22Rv1 (cell line): ENCODE data around the gene NOL9.

ENCODE experiments used
- H3K27ac ChIP-seq: fragments of 450-650 bp; 2 replicates; pipeline ENCODE4 v1.5.1; 2017
- ZFX ChIP-seq: fragments of 450-650 bp; IDR thresholded peaks from 2 replicates; pipeline ENCODE4 v1.6.1; 2017; ENCODE audit warnings: antibody characterized with exemption, borderline replicate concordance
- TF ChIP-seq, protein P1 (sequence below): fragments of 450-650 bp; IDR thresholded peaks from 2 replicates; pipeline ENCODE4 v1.5.1; 2017; ENCODE audit warnings: mild to moderate bottlenecking

Gene NOL9

GRCh38 chr1:6599141-6599975, 45.0 kb upstream of the NOL9 start:
- TF ChIP-seq ZFX: no peak
- TF ChIP-seq, protein P1, sequence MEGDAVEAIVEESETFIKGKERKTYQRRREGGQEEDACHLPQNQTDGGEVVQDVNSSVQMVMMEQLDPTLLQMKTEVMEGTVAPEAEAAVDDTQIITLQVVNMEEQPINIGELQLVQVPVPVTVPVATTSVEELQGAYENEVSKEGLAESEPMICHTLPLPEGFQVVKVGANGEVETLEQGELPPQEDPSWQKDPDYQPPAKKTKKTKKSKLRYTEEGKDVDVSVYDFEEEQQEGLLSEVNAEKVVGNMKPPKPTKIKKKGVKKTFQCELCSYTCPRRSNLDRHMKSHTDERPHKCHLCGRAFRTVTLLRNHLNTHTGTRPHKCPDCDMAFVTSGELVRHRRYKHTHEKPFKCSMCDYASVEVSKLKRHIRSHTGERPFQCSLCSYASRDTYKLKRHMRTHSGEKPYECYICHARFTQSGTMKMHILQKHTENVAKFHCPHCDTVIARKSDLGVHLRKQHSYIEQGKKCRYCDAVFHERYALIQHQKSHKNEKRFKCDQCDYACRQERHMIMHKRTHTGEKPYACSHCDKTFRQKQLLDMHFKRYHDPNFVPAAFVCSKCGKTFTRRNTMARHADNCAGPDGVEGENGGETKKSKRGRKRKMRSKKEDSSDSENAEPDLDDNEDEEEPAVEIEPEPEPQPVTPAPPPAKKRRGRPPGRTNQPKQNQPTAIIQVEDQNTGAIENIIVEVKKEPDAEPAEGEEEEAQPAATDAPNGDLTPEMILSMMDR: no peak
- no peak overlapping the region for H3K27ac ChIP-seq

GRCh38 chr1:6597777-6598131, 43.4 kb upstream of the NOL9 start:
- no peak overlapping the region for H3K27ac ChIP-seq
- TF ChIP-seq, protein P1: no peak
- no peak for TF ChIP-seq ZFX

GRCh38 chr1:6596886-6597776, 42.8 kb upstream of the NOL9 start:
- no peak overlapping the region for H3K27ac ChIP-seq
- TF ChIP-seq ZFX: no peak
- TF ChIP-seq, protein P1: no peak

DNA sequence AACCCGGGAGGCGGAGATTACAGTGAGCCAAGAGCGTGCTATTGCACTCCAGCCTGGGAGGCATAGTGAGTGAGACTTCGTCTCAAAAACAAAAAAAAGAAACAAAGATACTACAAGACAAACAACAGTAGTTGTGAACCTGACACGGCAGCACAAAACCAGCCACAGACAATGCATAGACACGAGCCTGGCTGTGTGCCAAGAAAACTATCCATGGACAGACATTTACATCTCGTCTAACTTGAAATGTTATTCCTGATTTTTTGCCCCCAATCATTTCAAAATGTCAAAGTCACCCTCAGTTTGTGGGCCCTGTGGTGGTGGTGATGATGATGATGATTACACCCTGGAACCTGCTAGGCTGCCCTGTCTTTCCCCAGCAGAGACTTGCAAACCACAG, 42.0 kb upstream of the NOL9 start:
- TF ChIP-seq, protein P1: no peak
- no peak for TF ChIP-seq ZFX
- no peak overlapping the region for H3K27ac ChIP-seq

DNA sequence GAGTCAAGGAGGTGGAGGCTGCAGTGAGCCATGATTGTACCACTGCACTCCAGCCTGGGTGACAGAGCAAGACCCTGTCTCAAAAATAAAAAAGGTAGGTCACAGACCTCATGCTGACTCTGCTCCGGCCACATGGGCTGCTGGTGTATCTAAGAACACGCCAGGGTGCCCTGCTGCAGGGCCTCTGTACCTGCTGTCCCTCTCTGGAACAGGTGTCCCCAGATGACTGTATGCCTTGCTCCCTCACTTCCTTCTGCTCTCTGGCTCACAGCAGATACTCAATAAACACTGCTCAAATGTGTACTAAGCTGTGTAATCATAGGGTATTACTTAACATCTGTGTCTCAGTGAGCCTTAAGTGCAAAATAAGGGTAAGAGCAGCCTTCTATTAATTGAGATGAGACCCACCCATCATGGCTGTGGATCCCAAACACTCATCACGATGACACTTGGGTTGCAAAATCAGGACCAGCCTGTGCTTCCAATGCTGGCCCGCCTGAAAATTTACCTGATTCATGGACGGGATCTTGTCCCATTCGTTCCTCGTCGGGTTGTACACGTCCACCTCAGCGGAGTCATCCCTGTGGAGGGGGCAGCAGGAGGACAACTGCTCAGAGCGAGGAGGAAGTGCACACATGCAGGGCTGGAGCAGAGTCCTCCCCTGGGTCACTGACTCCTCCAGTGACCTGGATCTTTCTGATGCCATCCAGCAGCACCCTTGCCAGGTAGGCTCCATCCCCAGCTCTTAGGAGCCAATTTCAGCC, 40.8 kb upstream of the NOL9 start:
- no peak overlapping the region for H3K27ac ChIP-seq
- TF ChIP-seq, protein P1: no peak
- no peak for TF ChIP-seq ZFX

GRCh38 chr1:6593810-6594209, 39.5 kb upstream of the NOL9 start:
- no peak overlapping the region for H3K27ac ChIP-seq
- TF ChIP-seq, protein P1: no peak
